ENCODE data around the gene CST9. TPM values are rescaled to one million over a fixed set of nuclear protein-coding genes. Genes with fewer than 3 reads are reported as not detected.

The CST9 gene
- total RNA-seq, 2 donors from 2014 or later: not detected

DNA sequence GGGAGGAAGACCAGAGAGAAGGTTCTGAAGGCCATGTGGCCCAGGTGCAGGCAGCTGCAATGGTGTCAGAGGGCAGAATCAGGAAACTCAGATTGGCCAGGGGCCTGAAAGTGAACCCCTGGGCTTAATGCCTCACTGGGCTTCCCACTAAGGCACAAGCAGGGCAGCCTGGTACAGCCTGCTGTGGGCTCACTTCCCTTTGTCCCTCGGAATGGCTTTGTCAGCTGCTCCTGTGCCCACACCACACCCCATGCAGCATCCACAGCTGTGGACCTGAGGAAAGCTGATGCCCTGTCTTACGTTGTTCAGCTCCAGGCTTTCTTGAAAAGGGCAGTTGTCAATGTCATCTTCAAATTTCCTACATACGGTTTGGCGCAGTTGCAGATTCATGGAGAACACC lies 2.4 kb downstream of the CST9 start:
- 93% methylated on average over 4 of the region's 4 CpGs for WGBS
- no peaks in the 10 kb centered on the region for H3K36me3 ChIP-seq
- no peaks in the 10 kb centered on the region for H3K9me3 ChIP-seq
- no peak for DNase-seq (ENCODE audit: low spot score)
- no peaks in the 10 kb centered on the region for H3K4me1 ChIP-seq (replicated peaks)
- intact Hi-C loops (cut with DNase I): no loop called here
- H3K27me3 ChIP-seq (replicated peaks; ENCODE audit: insufficient read depth): no peaks in the 10 kb centered on the region
- TF ChIP-seq POLR2AphosphoS5 (IDR thresholded peaks at IDR 0.05): no peak
- TF ChIP-seq POLR2A (IDR thresholded peaks at IDR 0.05): no peak
- TF ChIP-seq, protein P1, sequence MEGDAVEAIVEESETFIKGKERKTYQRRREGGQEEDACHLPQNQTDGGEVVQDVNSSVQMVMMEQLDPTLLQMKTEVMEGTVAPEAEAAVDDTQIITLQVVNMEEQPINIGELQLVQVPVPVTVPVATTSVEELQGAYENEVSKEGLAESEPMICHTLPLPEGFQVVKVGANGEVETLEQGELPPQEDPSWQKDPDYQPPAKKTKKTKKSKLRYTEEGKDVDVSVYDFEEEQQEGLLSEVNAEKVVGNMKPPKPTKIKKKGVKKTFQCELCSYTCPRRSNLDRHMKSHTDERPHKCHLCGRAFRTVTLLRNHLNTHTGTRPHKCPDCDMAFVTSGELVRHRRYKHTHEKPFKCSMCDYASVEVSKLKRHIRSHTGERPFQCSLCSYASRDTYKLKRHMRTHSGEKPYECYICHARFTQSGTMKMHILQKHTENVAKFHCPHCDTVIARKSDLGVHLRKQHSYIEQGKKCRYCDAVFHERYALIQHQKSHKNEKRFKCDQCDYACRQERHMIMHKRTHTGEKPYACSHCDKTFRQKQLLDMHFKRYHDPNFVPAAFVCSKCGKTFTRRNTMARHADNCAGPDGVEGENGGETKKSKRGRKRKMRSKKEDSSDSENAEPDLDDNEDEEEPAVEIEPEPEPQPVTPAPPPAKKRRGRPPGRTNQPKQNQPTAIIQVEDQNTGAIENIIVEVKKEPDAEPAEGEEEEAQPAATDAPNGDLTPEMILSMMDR (IDR thresholded peaks at IDR 0.05): no peak
- no peak overlapping the region for H3K4me3 ChIP-seq
- H3K27ac ChIP-seq: no peak overlapping the region

GRCh38 chr20:23602699-23603098 lies 3.0 kb downstream of the CST9 start:
- intact Hi-C loops (cut with DNase I): no loop called here

GRCh38 chr20:23602241-23602640 lies 3.5 kb downstream of the CST9 start:
- Histone ChIP-seq H3K36me3 (no peaks in the 10 kb centered on the region), H3K27ac (no peak overlapping the region), H3K4me1 (replicated peaks) (no peaks in the 10 kb centered on the region), H3K27me3 (replicated peaks; ENCODE audit: insufficient read depth) (no peaks in the 10 kb centered on the region), H3K4me3 (no peak overlapping the region), H3K9me3 (no peaks in the 10 kb centered on the region)
- no peak for DNase-seq (ENCODE audit: low spot score)
- TF ChIP-seq, protein P1 (IDR thresholded peaks at IDR 0.05): no peak
- no peak for TF ChIP-seq POLR2A (IDR thresholded peaks at IDR 0.05)
- peak; percentile 13 for TF ChIP-seq POLR2AphosphoS5 (IDR thresholded peaks at IDR 0.05)
- 47% methylated on average over 2 of the region's 2 CpGs for WGBS
- intact Hi-C loops (cut with DNase I): no loop called here

More at GRCh38 chr20:23602699-23603098, 3.0 kb downstream of the CST9 start:
- 85% methylated on average over 6 of the region's 6 CpGs for WGBS
- Histone ChIP-seq H3K27me3 (replicated peaks; ENCODE audit: insufficient read depth) (no peaks in the 10 kb centered on the region), H3K4me1 (replicated peaks) (no peaks in the 10 kb centered on the region), H3K36me3 (no peaks in the 10 kb centered on the region), H3K27ac (no peak overlapping the region), H3K4me3 (no peak overlapping the region), H3K9me3 (no peaks in the 10 kb centered on the region)
- DNase-seq (ENCODE audit: low spot score): no peak
- TF ChIP-seq, protein P1 (IDR thresholded peaks at IDR 0.05): no peak
- no peak for TF ChIP-seq POLR2A (IDR thresholded peaks at IDR 0.05)

GRCh38 chr20:23601715-23602114 lies 4.0 kb downstream of the CST9 start:
- WGBS: 69% methylated on average over 4 of the region's 4 CpGs
- H3K4me3 ChIP-seq: no peak overlapping the region
- H3K4me1 ChIP-seq (replicated peaks): no peaks in the 10 kb centered on the region
- intact Hi-C loops (cut with DNase I): no loop called here
- no peaks in the 10 kb centered on the region for H3K9me3 ChIP-seq
- no peaks in the 10 kb centered on the region for H3K36me3 ChIP-seq
- no peaks in the 10 kb centered on the region for H3K27me3 ChIP-seq (replicated peaks; ENCODE audit: insufficient read depth)
- no peak for DNase-seq (ENCODE audit: low spot score)
- no peak overlapping the region for H3K27ac ChIP-seq
- TF ChIP-seq POLR2AphosphoS5 (IDR thresholded peaks at IDR 0.05) (no peak), POLR2A (IDR thresholded peaks at IDR 0.05) (no peak)
- TF ChIP-seq, protein P1 (IDR thresholded peaks at IDR 0.05): no peak

GRCh38 chr20:23598481-23598880 lies 7.2 kb downstream of the CST9 start:
- no peak for DNase-seq (ENCODE audit: low spot score)
- no peaks in the 10 kb centered on the region for H3K27me3 ChIP-seq (replicated peaks; ENCODE audit: insufficient read depth)
- H3K4me1 ChIP-seq (replicated peaks): no peaks in the 10 kb centered on the region
- H3K4me3 ChIP-seq: no peak overlapping the region
- no peaks in the 10 kb centered on the region for H3K9me3 ChIP-seq
- TF ChIP-seq, protein P1 (IDR thresholded peaks at IDR 0.05): no peak
- TF ChIP-seq POLR2A (IDR thresholded peaks at IDR 0.05) (no peak), POLR2AphosphoS5 (IDR thresholded peaks at IDR 0.05) (no peak)
- H3K27ac ChIP-seq: no peak overlapping the region
- intact Hi-C loops (cut with DNase I): no loop called here
- H3K36me3 ChIP-seq: no peaks in the 10 kb centered on the region
